ENCODE measurements around the gene MAPK11.
A peak's percentile ranks its signal among the peaks of the same experiment; 100 is the strongest.

Gene MAPK11

GRCh38 chr22:50305923-50306566 is 35.9 kb upstream of the MAPK11 start:
- Histone ChIP-seq H3K4me1 (peaks cover 61% of the 10 kb centered on the region), H3K4me3 (ENCODE audit: low read depth, low read length) (peak overlapping the region; percentile 92), H3K27me3 (no peaks in the 10 kb centered on the region)

GRCh38 chr22:50305393-50305922 is 35.3 kb upstream of the MAPK11 start:
- Histone ChIP-seq H3K27me3 (no peaks in the 10 kb centered on the region), H3K4me3 (ENCODE audit: low read depth, low read length) (peak overlapping the region; percentile 92), H3K4me1 (peaks cover 64% of the 10 kb centered on the region), H3K9me3 (no peaks in the 10 kb centered on the region), H3K36me3 (peaks cover 9% of the 10 kb centered on the region)
- no peak for DNase-seq
- TF ChIP-seq CTCF (IDR thresholded peaks at IDR 0.05; ENCODE audit: low read depth, low read length), result no peak

More at GRCh38 chr22:50305923-50306566, 35.9 kb upstream of the MAPK11 start:
- no peak for TF ChIP-seq CTCF (IDR thresholded peaks at IDR 0.05; ENCODE audit: low read depth, low read length)
- peak; percentile 67 for DNase-seq
- Histone ChIP-seq H3K36me3 (peaks cover 6% of the 10 kb centered on the region), H3K9me3 (no peaks in the 10 kb centered on the region)

GRCh38 chr22:50304528-50305392 is 34.6 kb upstream of the MAPK11 start:
- no peaks in the 10 kb centered on the region for H3K27me3 ChIP-seq
- TF ChIP-seq CTCF (IDR thresholded peaks at IDR 0.05; ENCODE audit: low read depth, low read length), result no peak
- no peak overlapping the region for H3K4me3 ChIP-seq (ENCODE audit: low read depth, low read length)
- H3K4me1 ChIP-seq, result peaks cover 59% of the 10 kb centered on the region
- DNase-seq, result no peak
- peaks cover 9% of the 10 kb centered on the region for H3K36me3 ChIP-seq
- H3K9me3 ChIP-seq, result no peaks in the 10 kb centered on the region

GRCh38 chr22:50303848-50304527 is 33.8 kb upstream of the MAPK11 start:
- DNase-seq, result peak; percentile 63
- TF ChIP-seq CTCF (IDR thresholded peaks at IDR 0.05; ENCODE audit: low read depth, low read length), result peak; percentile 21
- Histone ChIP-seq H3K27me3 (no peaks in the 10 kb centered on the region), H3K9me3 (no peaks in the 10 kb centered on the region), H3K4me1 (peaks cover 52% of the 10 kb centered on the region), H3K4me3 (ENCODE audit: low read depth, low read length) (no peak overlapping the region), H3K36me3 (peaks cover 9% of the 10 kb centered on the region)

GRCh38 chr22:50303515-50303847 is 33.3 kb upstream of the MAPK11 start:
- no peak overlapping the region for H3K4me3 ChIP-seq (ENCODE audit: low read depth, low read length)
- no peaks in the 10 kb centered on the region for H3K9me3 ChIP-seq
- DNase-seq, result no peak
- H3K36me3 ChIP-seq, result peaks cover 9% of the 10 kb centered on the region
- H3K27me3 ChIP-seq, result no peaks in the 10 kb centered on the region
- no peak for TF ChIP-seq CTCF (IDR thresholded peaks at IDR 0.05; ENCODE audit: low read depth, low read length)
- peaks cover 50% of the 10 kb centered on the region for H3K4me1 ChIP-seq
